22Rv1 (cell line): ENCODE data around the gene AUTS2.

Experiments
- CTCF ChIP-seq: fragments of 450-650 bp; IDR thresholded peaks from 2 replicates; pipeline ENCODE4 v1.5.1; 2017; ENCODE audit warnings: mild to moderate bottlenecking
- ZFX ChIP-seq: fragments of 450-650 bp; IDR thresholded peaks from 2 replicates; pipeline ENCODE4 v1.6.1; 2017; ENCODE audit warnings: antibody characterized with exemption, borderline replicate concordance

GRCh38 chr7:69749994-69750393 is 151.7 kb downstream of the AUTS2 start:
- TF ChIP-seq CTCF = no peak
- no peak for TF ChIP-seq ZFX
